K562 (cell line): Measurements from ENCODE around the gene C1QTNF7. TPM values are rescaled to one million over a fixed set of nuclear protein-coding genes. Genes with fewer than 3 reads are reported as not detected.

Experiments
- ATAC-seq: fragments of 200-7000 bp; cut with Tn5 transposase; 3 replicates; pipeline ENCODE4 v1.9.1; 2020; ENCODE audit warnings: moderate library complexity
- BruUV-seq: library from RNA; stranded (reverse); fragments of 400-500 nt; replicated peaks from 2 replicates; lab custom pipeline; 2021; lab: Mats Ljungman, UMichigan
- CTCF ChIA-PET: fragments of 300-600 bp; formaldehyde crosslinking; extraction: SDS; loops from one replicate; lab custom pipeline; 2021; ENCODE audit warnings: low intra/inter-chr PET ratio; lab: Yijun Ruan, JAX
- POLR2A ChIA-PET: fragments of 300-600, 350-650 bp; sonication (Branson Sonifier 250); formaldehyde crosslinking; extraction: SDS; loops from one replicate; lab custom pipeline; 2021; ENCODE audit warnings: antibody characterized with exemption, inconsistent platforms; lab: Yijun Ruan, JAX
- DNase-seq, 4 experiments: peaks; one replicate each; pipeline versions ENCODE4 v3.0.0 to v3.0.0-alpha.2; 2011 to 2018; ENCODE audit warnings: low spot score in 3 of 4, mixed read lengths in 3 of 4; ENCODE audit errors: extremely low read depth in 1 of 4
- FAIRE-seq: peaks from 2 replicates; lab custom pipeline; 2011; peaks lifted over from hg19 to GRCh38; lab: Jason Lieb, UNC
- H2AFZ ChIP-seq: 2 replicates; pipeline ENCODE4 v1.6.0; 2011; ENCODE audit warnings: low read depth, low read length, control low read depth, inconsistent platforms
- H3K27ac ChIP-seq: fragments of 200-600 bp; 3 replicates; pipeline ENCODE4 v1.8.0; 2011; ENCODE audit warnings: low read depth, mild to moderate bottlenecking, control low read depth, inconsistent platforms, low read length, moderate library complexity, mixed read lengths; ENCODE audit errors: extremely low read depth
- H3K27me3 ChIP-seq, 2 experiments: fragments of 300-600 bp in 1 of 2; 2 replicates in 1 of 2; 3 replicates in 1 of 2; pipeline versions ENCODE4 v1.6.0 to v1.8.0; 2011; ENCODE audit warnings: inconsistent platforms in 2 of 2, low read length in 2 of 2, mild to moderate bottlenecking in 1 of 2, mixed read lengths in 1 of 2, moderate library complexity in 1 of 2; ENCODE audit not compliant: control insufficient read depth in 2 of 2, insufficient read depth in 2 of 2
- H3K36me3 ChIP-seq: fragments of 300-600 bp; 3 replicates; pipeline ENCODE4 v1.8.0; 2011; ENCODE audit warnings: mild to moderate bottlenecking, low read length, inconsistent platforms; ENCODE audit not compliant: control insufficient read depth, insufficient read depth
- H3K4me1 ChIP-seq, 2 experiments: fragments of 200-600 bp in 1 of 2; replicated peaks in 1 of 2; 2 replicates in 1 of 2; 3 replicates in 1 of 2; pipeline versions ENCODE4 v1.5.1 to v1.8.0; 2011; ENCODE audit warnings: inconsistent platforms in 2 of 2, low read length in 2 of 2, mild to moderate bottlenecking in 1 of 2, mixed read lengths in 1 of 2, moderate library complexity in 1 of 2; ENCODE audit not compliant: control insufficient read depth in 2 of 2, insufficient read depth in 2 of 2
- H3K4me2 ChIP-seq: 2 replicates; pipeline ENCODE4 v1.6.1; 2011; ENCODE audit warnings: low read length, control low read depth, inconsistent platforms, mixed read lengths; ENCODE audit not compliant: insufficient read depth
- H3K4me3 ChIP-seq: fragments of 200-600 bp; sonication (generic), shearing (Covaris generic); 2 replicates; pipeline ENCODE4 v1.5.1; 2016; ENCODE audit warnings: control low read depth, inconsistent platforms
- H3K79me2 ChIP-seq: fragments of 200-600 bp; 3 replicates; pipeline ENCODE4 v1.8.0; 2011; ENCODE audit warnings: low read length, inconsistent platforms; ENCODE audit not compliant: control insufficient read depth, insufficient read depth
- H3K9ac ChIP-seq, 2 experiments: 2 replicates each; pipeline versions ENCODE4 v1.6.0 to v1.6.1; 2011; ENCODE audit warnings: low read depth in 2 of 2, low read length in 2 of 2, control low read depth in 1 of 2, inconsistent platforms in 1 of 2, mild to moderate bottlenecking in 1 of 2, mixed read lengths in 1 of 2; ENCODE audit not compliant: insufficient read depth in 1 of 2
- H3K9me1 ChIP-seq: one replicate; pipeline ENCODE4 v1.6.0; 2011; ENCODE audit warnings: inconsistent platforms, mild to moderate bottlenecking, low read length, moderate library complexity; ENCODE audit not compliant: control insufficient read depth, insufficient read depth
- H3K9me3 ChIP-seq: replicated peaks from 2 replicates; pipeline ENCODE4 v1.5.1; 2011; ENCODE audit warnings: low read depth, low read length, inconsistent platforms; ENCODE audit not compliant: control insufficient read depth, insufficient read depth
- H4K20me1 ChIP-seq: replicated peaks from 2 replicates; pipeline ENCODE4 v1.6.1; 2011; ENCODE audit warnings: low read length, inconsistent platforms, mixed read lengths; ENCODE audit not compliant: control insufficient read depth, insufficient read depth
- COPS2 ChIP-seq: fragments of 450-650 bp; conservative IDR thresholded peaks from 2 replicates; pipeline ENCODE4 v1.6.1; 2016; ENCODE audit warnings: mild to moderate bottlenecking, moderate library complexity
- DEAF1 ChIP-seq: fragments of 450-650 bp; formaldehyde crosslinking; IDR thresholded peaks from 2 replicates; pipeline ENCODE4 v1.4.0; 2020; ENCODE audit warnings: mild to moderate bottlenecking, moderate library complexity
- FOXA3 ChIP-seq, 2 experiments: fragments of 450-650 bp in 1 of 2; sonication (generic) in 1 of 2; formaldehyde crosslinking; IDR thresholded peaks in 1 of 2; conservative IDR thresholded peaks in 1 of 2; 2 replicates each; pipeline versions ENCODE4 v1.4.0 to v1.8.0; 2020 to 2022; ENCODE audit warnings: mild to moderate bottlenecking in 2 of 2, missing genetic modification reagents in 1 of 2
- FOXJ3 ChIP-seq: sonication (generic); formaldehyde crosslinking; IDR thresholded peaks from 2 replicates; pipeline ENCODE4 v1.4.0; 2020; ENCODE audit warnings: mild to moderate bottlenecking, missing genetic modification reagents
- HMG20B ChIP-seq: fragments of 250-450 bp; sonication (Bioruptor Pico); IDR thresholded peaks from 2 replicates; pipeline ENCODE4 v1.5.0; 2021; ENCODE audit warnings: mild to moderate bottlenecking
- JUNB ChIP-seq: fragments of 450-650 bp; formaldehyde crosslinking; conservative IDR thresholded peaks from 2 replicates; pipeline ENCODE4 v1.4.0; 2020; ENCODE audit warnings: mild to moderate bottlenecking
- JUND ChIP-seq, 2 experiments: IDR thresholded peaks; 2 replicates in 1 of 2; 3 replicates in 1 of 2; pipeline ENCODE4 v1.6.1; 2011; ENCODE audit warnings: borderline replicate concordance in 2 of 2, low read depth in 2 of 2, low read length in 2 of 2, improper control_type of control experiment in 1 of 2, missing biosample characterization in 1 of 2, missing genetic modification characterization in 1 of 2, missing genetic modification reagents in 1 of 2
- LARP7 ChIP-seq: fragments of 450-650 bp; IDR thresholded peaks from 2 replicates; pipeline ENCODE4 v1.6.1; 2016
- PHTF2 ChIP-seq: fragments of 250-450 bp; sonication (Bioruptor Pico); IDR thresholded peaks from 2 replicates; pipeline ENCODE4 v1.5.0; 2021; ENCODE audit warnings: mild to moderate bottlenecking
- SLC30A9 ChIP-seq: fragments of 250-450 bp; sonication (Bioruptor Pico); IDR thresholded peaks from 2 replicates; pipeline ENCODE4 v1.8.0; 2022; ENCODE audit warnings: mild to moderate bottlenecking, moderate library complexity
- ZBTB33 ChIP-seq: sonication (generic); formaldehyde crosslinking; IDR thresholded peaks from 2 replicates; pipeline ENCODE4 v1.8.1; 2023; ENCODE audit warnings: mild to moderate bottlenecking, missing genetic modification reagents
- ZSCAN29 ChIP-seq: fragments of 450-650 bp; IDR thresholded peaks from 2 replicates; pipeline ENCODE4 v1.6.1; 2017
- WGBS: fragments of 100-300 bp; shearing (Covaris generic); methylation state at CpG from one replicate; pipeline ENCODE4 v1.1.6; 2016; ENCODE audit warnings: low coverage, mixed read lengths; ENCODE audit not compliant: insufficient coverage; ENCODE audit errors: missing lambda C conversion rate; 5-methylcytosine and 5-hydroxymethylcytosine counted together
- in situ Hi-C: fragments of 300-500 bp; cut with MboI; formaldehyde crosslinking; loops from 4 replicates; pipeline ENCODE4 v1.15.0; 2018; ENCODE audit warnings: inconsistent platforms, mixed read lengths
- intact Hi-C: fragments of 100-400 bp; cut with micrococcal nuclease; formaldehyde crosslinking; loops from 2 replicates; pipeline ENCODE4 v1.14.2; 2022
- polyA plus RNA-seq, 8 experiments: library from polyadenylated mRNA; depleted of rRNA in 4 of 8; stranded (reverse) in 5 of 8; unstranded in 3 of 8; fragments of >200 nt; fragmentation: Nextera tagmentation in 2 of 8; fragmentation: Illumina TruSeq in 1 of 8; extraction: Ambion mirVana in 2 of 8; extraction: Trizol in 1 of 8; gene quantifications; 2 replicates each; pipeline versions ENCODE4 v1.2.1 to v1.2.3, GENCODE V29; 2011 to 2014; ENCODE audit warnings: inconsistent platforms in 1 of 8, missing spikeins in 1 of 8
- total RNA-seq, 7 experiments: library from RNA; depleted of rRNA in 6 of 7; stranded (reverse); fragments of >200 nt in 6 of 7; fragmentation: Illumina TruSeq in 2 of 7; extraction: Trizol in 2 of 7; gene quantifications; 2 replicates each; pipeline versions ENCODE4 v1.2.1 to v1.2.3, GENCODE V29; 2011 to 2021; ENCODE audit warnings: low replicate concordance in 1 of 7
- TF ChIP-seq, protein P1 (sequence below): fragments of 250-450 bp; sonication (Bioruptor Pico); IDR thresholded peaks from 2 replicates; pipeline ENCODE4 v1.4.0; 2020; ENCODE audit warnings: mild to moderate bottlenecking
- TF ChIP-seq, protein P2 (sequence below), 3 experiments: IDR thresholded peaks in 2 of 3; conservative IDR thresholded peaks in 1 of 3; 2 replicates each; pipeline ENCODE4 v1.5.1; 2011 to 2012; ENCODE audit warnings: low read length in 3 of 3, mild to moderate bottlenecking in 3 of 3, control low read depth in 2 of 3, improper control_type of control experiment in 1 of 3, inconsistent platforms in 1 of 3, low read depth in 1 of 3, mixed read lengths in 1 of 3, moderate library complexity in 1 of 3; ENCODE audit not compliant: insufficient read depth in 2 of 3

The C1QTNF7 gene
- total and polyA plus RNA-seq, 9 of the 15 experiments (the other 6 are each of a cell fraction or from before 2014, with no cell fraction given): not detected

GRCh38 chr4:15489551-15489950 lies 61.7 kb downstream of the C1QTNF7 start:
- no peak overlapping the region for H2AFZ ChIP-seq
- no peak for DNase-seq
- H3K4me3 ChIP-seq: no peak overlapping the region
- H3K9me1 ChIP-seq: no peaks in the 10 kb centered on the region
- H3K9me3 ChIP-seq: no peaks in the 10 kb centered on the region
- no peak for TF ChIP-seq COPS2
- no peak for TF ChIP-seq LARP7
- TF ChIP-seq JUND (IDR thresholded peaks at IDR 0.05; ENCODE audit: borderline replicate concordance, low read depth, low read length): no peak
- no peak for TF ChIP-seq JUND (tag; IDR thresholded peaks at IDR 0.05; ENCODE audit: borderline replicate concordance, low read depth, low read length)
- no peak for TF ChIP-seq FOXA3 (CRISPR knock-in tag; conservative IDR thresholded peaks at IDR 0.05 in 1 of 2, IDR thresholded peaks at IDR 0.05 in 1 of 2)
- no peak for TF ChIP-seq PHTF2 (CRISPR knock-in tag)
- no peak for TF ChIP-seq ZSCAN29
- no peak for TF ChIP-seq DEAF1
- no peak for TF ChIP-seq JUNB (CRISPR knock-in tag)
- TF ChIP-seq, protein P1, sequence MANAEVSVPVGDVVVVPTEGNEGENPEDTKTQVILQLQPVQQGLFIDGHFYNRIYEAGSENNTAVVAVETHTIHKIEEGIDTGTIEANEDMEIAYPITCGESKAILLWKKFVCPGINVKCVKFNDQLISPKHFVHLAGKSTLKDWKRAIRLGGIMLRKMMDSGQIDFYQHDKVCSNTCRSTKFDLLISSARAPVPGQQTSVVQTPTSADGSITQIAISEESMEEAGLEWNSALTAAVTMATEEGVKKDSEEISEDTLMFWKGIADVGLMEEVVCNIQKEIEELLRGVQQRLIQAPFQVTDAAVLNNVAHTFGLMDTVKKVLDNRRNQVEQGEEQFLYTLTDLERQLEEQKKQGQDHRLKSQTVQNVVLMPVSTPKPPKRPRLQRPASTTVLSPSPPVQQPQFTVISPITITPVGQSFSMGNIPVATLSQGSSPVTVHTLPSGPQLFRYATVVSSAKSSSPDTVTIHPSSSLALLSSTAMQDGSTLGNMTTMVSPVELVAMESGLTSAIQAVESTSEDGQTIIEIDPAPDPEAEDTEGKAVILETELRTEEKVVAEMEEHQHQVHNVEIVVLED (CRISPR knock-in tag): no peak
- TF ChIP-seq HMG20B: no peak
- no peak for TF ChIP-seq SLC30A9 (CRISPR knock-in tag)
- no peak for TF ChIP-seq FOXJ3 (CRISPR knock-in tag)
- no peak for TF ChIP-seq ZBTB33 (CRISPR knock-in tag)
- TF ChIP-seq, protein P2, sequence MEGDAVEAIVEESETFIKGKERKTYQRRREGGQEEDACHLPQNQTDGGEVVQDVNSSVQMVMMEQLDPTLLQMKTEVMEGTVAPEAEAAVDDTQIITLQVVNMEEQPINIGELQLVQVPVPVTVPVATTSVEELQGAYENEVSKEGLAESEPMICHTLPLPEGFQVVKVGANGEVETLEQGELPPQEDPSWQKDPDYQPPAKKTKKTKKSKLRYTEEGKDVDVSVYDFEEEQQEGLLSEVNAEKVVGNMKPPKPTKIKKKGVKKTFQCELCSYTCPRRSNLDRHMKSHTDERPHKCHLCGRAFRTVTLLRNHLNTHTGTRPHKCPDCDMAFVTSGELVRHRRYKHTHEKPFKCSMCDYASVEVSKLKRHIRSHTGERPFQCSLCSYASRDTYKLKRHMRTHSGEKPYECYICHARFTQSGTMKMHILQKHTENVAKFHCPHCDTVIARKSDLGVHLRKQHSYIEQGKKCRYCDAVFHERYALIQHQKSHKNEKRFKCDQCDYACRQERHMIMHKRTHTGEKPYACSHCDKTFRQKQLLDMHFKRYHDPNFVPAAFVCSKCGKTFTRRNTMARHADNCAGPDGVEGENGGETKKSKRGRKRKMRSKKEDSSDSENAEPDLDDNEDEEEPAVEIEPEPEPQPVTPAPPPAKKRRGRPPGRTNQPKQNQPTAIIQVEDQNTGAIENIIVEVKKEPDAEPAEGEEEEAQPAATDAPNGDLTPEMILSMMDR (IDR thresholded peaks at IDR 0.05 in 2 of 3, conservative IDR thresholded peaks at IDR 0.05 in 1 of 3; ENCODE audit: insufficient read depth in 2 of 3, low read depth in 1 of 3, low read length in 3 of 3): no peak
- H3K27ac ChIP-seq: no peak overlapping the region
- in situ Hi-C loops: loop anchor here (25.0 kb wide), 1 partner anchor 748 kb away; the partner anchor contains the start of gene TAPT1
- H3K27me3 ChIP-seq: no peaks in the 10 kb centered on the region
- BruUV-seq: no TSS peak
- WGBS: 25% methylated on average over 2 of the region's 2 CpGs
- no peak overlapping the region for H3K4me2 ChIP-seq
- H3K4me1 ChIP-seq: no peaks in the 10 kb centered on the region
- intact Hi-C loops: no loop called here
- H4K20me1 ChIP-seq: no peaks in the 10 kb centered on the region
- ChIA-PET CTCF (no interaction called here), POLR2A (no interaction called here)
- no peak for FAIRE-seq
- no peaks in the 10 kb centered on the region for H3K79me2 ChIP-seq
- no peak overlapping the region for H3K9ac ChIP-seq
- H3K36me3 ChIP-seq: no peaks in the 10 kb centered on the region
- no peak for ATAC-seq
